Measurements from ENCODE around the gene ADGB. TPM values are rescaled to one million over a fixed set of nuclear protein-coding genes. Genes with fewer than 3 reads are reported as not detected.

The ADGB gene
- polyA plus RNA-seq, 4 donors: 0.31 to 0.72 (median 0.40) TPM

DNA sequence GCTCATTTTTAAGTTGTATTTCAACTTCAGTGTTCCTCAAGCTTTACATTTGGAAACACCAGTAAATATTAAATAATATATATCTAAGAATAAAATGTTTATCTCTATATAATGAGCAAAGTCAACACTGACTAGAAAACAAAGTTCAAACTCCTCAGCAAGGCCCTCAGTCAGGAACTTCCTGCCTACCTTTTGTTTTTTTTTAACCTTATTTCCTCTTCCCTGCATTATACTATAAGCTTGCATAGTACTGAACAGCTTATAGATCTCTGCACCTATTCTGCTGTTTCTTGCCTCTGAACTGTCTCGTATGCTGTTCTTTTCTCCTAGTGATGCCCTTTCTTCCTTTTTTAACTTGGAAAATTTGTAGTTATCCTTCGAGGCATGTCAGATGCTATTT lies 29.6 kb downstream of the ADGB start:
- no peak for DNase-seq (ENCODE audit: low read depth in 4 of 4, low spot score in 3 of 4)

DNA sequence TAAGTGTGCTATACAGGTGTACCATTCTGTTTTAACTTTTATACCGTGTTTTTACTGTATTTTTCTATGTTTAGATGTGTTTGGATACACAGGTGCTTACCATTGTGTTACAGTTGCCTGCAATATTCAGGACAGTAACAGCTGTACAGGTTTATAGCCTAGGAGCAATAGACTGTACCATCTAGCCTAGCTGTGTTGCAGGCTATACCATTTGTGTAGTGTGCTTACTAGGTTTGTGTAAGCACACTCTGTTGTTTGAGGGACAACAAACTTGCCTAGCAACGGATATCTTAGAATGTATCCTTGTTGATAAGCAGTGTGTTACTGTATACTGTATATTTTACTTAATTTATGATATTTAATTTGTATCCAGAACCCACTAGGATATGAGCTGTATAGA lies 35.2 kb downstream of the ADGB start:
- DNase-seq (ENCODE audit: low read depth in 4 of 4, low spot score in 3 of 4): no peak

DNA sequence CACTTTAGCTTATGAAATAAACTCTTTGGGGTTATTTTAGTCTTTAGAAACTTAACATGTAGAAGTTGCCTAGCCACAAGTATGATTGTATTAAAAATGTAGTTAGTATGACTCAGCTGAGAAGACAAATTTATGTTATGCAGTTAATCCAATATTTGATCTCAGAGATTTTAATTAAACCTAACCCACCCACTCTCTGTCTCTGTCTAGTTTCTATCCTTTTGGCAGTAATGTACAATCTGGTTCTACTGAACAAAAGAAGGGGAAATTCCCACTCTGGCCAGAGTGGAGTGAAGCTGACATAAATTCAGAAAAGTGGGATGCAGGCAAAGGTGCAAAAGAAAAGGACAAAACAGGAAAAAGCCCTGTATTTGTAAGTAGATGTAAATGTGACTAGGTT lies 36.4 kb downstream of the ADGB start:
- no peak for DNase-seq (ENCODE audit: low read depth in 4 of 4, low spot score in 3 of 4)

DNA sequence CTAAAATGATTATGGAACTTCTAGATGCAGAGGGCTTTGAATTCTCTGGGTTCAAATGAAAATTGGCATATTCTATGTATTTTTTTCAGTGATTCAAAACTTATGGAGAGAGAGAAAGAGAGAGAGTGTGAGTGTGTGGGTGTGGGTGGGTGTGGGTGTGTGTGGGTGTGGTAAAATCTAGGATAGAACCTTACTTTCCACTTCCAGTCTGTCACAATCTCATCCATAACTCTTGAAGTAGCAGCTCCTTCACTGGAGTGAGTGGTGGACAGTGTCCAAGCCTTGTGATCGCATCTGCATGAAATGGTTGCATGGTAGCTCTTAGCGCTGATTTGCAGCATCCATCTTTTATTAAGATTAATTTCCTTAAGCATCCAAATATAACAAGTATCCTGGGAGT lies 37.7 kb downstream of the ADGB start:
- DNase-seq (ENCODE audit: low read depth in 4 of 4, low spot score in 3 of 4): no peak

DNA sequence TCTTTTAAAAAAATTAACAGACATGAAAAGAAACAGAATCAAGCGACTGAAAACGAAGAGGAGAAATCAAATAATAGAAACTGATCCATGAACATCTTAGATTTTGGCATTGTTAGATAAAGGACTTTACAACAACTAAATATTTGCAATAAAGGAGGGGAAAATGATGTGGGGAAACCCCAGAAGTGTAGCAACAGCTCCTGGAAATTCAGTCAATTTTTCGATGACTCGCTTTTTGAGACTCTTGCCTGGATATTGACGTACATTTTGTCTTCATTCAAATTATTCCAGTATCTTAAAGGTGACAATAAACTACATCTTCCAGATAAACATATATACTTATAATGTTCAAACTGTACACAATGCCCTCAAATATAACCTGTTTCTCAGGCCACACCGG lies 44.1 kb downstream of the ADGB start:
- no peak for DNase-seq (ENCODE audit: low read depth in 4 of 4, low spot score in 3 of 4)

DNA sequence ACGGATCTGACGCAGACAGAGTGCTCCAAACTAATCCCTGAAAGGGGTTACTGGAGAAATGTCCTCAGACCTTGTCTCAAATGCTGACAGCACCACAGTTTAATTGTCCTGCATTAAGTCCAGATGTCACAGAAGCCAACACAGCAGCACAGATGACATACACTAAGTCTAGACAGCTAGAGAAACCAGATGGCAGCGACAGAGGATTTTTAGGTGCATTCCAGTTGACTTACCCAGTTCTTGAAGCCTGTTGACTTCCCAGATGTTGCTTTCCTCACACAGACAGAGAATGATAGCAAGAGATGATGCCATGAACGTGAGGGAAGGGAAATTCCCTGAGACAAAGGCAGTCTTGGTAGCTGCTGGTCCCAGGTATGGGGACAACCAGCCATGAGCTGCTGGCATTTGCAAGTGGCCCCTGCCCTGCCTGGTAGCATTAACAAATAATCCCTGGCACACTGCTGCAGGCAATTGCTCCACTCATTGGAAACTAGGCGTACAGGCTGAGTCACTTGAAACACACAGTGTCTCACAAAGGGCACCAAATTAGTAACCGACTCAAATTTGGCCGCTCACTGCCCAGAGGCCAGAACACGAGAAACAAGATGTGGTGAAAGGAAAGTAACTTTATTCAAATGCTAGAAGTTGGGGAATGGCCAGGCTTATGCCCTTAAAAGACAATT lies 52.2 kb downstream of the ADGB start:
- no peak for DNase-seq (ENCODE audit: low read depth in 4 of 4, low spot score in 3 of 4)

- DNase-seq (ENCODE audit: low read depth in 4 of 4, low spot score in 3 of 4): no peak
Measured at GRCh38 chr6:146651482-146651863, 52.7 kb downstream of the ADGB start.

GRCh38 chr6:146657432-146657831 lies 58.7 kb downstream of the ADGB start:
- DNase-seq (ENCODE audit: low read depth in 4 of 4, low spot score in 3 of 4): no peak

DNA sequence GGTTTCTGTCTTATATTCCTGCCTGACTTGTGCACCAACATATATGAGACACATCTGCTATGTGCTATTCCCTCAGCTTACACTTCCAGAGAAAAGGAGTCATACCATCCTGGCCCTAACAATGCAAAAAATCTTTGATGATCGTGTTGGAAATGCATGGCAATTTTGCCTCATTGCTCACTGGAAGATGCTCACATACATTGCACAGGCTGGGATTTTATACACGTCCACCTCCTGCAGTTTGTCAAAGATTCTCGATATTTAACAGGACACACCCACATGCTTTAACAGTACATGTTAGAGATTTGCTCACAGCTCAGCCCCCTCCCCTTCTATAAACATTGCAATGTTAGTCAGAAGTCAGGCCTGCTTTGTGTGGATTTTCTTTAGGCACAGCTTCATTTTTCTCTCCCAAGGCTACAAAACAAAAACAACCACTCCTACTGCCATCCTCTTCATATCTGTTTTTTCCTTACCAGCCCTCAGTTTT lies 66.1 kb downstream of the ADGB start:
- no peak for DNase-seq (ENCODE audit: low read depth in 4 of 4, low spot score in 3 of 4)

DNA sequence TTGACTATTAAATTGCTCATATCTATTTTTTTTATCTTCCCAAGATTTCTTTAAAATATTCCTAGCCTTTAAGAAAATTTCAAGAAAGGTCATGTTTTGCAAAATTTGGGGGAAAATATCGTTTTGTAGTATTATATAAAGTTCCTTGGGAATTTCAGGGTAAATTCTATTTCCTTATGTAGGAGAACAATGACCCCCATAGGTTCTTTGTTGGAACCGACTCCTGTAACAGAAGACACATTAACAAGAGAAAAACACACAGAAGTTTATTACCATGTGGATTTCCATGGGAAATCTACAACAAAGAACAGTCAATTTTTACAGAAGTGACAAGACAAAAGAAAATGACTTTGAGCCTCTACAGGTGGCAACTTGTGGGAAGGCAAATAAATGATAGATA lies 68.1 kb downstream of the ADGB start:
- DNase-seq (ENCODE audit: low read depth in 4 of 4, low spot score in 3 of 4): no peak

- DNase-seq (ENCODE audit: low read depth in 4 of 4, low spot score in 3 of 4): no peak
Measured at GRCh38 chr6:146670161-146670560, 71.4 kb downstream of the ADGB start.

GRCh38 chr6:146673069-146673468 lies 74.3 kb downstream of the ADGB start:
- DNase-seq (ENCODE audit: low read depth in 4 of 4, low spot score in 3 of 4): no peak

GRCh38 chr6:146679386-146679785 lies 80.6 kb downstream of the ADGB start:
- no peak for DNase-seq (ENCODE audit: low read depth in 4 of 4, low spot score in 3 of 4)

DNA sequence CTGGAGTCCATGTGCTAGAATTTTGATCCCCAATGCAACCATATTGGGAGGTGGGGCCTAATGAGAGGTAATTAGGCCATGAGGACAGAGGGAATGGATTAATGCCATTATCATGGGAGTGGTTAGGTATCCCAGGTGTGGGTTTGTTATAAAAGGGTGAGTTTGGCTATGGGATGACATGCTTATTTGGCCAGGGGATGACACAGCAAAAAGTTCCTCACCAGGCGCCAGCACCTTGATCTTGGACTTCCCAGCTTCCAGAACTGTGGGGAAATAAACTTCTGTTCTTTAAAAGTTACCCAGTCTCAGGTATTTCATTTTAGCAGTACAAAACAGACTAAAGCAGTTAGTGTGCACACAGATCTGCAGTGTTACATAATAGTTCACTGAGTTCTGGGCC lies 84.1 kb downstream of the ADGB start:
- no peak for DNase-seq (ENCODE audit: low read depth in 4 of 4, low spot score in 3 of 4)

DNA sequence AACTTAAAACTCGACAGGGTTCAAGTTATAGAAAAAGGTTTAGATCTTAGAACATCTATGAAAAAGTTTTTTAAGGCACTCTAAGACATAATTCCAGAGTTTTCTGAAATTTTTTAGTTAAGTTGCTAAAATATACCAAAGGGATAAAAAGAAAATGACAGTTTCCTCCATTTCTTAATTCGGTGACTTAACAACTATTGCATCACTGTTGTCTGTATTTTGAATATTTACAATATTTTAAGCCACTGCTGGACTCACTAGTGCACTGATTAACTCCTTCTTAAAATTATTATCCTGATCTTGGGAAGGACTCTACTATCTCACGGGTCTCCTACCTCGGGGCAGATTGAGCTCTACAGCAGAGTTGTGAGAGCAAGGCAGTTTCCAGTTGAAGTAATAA lies 91.0 kb downstream of the ADGB start:
- no peak for DNase-seq (ENCODE audit: low read depth in 4 of 4, low spot score in 3 of 4)

- DNase-seq (ENCODE audit: low read depth in 4 of 4, low spot score in 3 of 4): no peak
Measured at GRCh38 chr6:146693342-146693741, 94.6 kb downstream of the ADGB start.

- no peak for DNase-seq (ENCODE audit: low read depth in 4 of 4, low spot score in 3 of 4)
Measured at GRCh38 chr6:146697921-146698320, 99.1 kb downstream of the ADGB start.

- peak; percentile 62 to 78 (median 74) for DNase-seq (ENCODE audit: low read depth in 4 of 4, low spot score in 3 of 4)
Measured at GRCh38 chr6:146700078-146700686, 101.4 kb downstream of the ADGB start.

DNA sequence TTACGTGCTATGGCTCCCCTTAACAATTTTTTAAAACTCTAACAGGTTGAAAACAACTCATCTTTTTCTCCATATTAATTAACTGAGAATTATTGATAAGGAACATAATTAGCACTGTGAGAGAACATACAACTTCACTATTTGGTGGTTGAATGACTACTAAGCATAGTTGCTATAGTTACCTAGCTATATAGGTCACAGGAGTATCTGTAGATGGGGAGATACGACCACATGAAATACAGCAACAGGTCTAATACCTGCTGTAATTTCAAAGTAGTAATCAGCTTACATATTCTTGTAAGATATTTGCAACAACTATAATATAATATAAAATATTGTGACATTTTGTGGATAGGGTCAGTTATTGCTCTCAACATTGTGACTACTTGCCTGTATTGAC lies 102.9 kb downstream of the ADGB start:
- DNase-seq (ENCODE audit: low read depth in 4 of 4, low spot score in 3 of 4): no peak

DNA sequence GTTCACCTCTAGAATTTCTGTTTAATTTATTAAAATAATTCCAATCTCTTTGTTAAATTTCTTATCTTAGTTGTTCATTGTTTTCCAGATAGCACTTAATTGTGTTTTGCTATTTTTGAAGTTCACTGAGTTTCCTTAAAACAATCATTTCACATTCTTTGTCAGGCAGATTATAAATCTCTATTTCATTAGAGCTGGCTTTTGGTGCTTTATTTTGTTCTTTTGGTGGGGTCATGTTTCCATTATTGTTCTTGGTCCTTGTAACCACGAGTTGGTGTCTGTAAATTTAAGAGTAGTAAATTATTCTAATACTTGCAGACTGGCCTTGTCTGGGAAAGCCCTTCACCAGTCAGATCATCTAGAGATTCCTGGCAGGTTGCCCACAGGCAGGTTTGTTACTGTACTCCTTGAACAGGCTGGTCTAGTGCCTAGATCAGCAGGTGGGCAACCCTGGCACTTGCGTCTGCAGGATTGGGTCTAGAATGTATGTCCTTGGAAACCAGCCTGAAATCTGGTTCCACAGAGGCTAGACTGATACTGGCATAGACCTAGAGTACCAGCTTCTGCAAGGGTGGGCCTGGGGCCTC lies 110.4 kb downstream of the ADGB start:
- DNase-seq (ENCODE audit: low read depth in 4 of 4, low spot score in 3 of 4): no peak

GRCh38 chr6:146719387-146719786 lies 120.6 kb downstream of the ADGB start:
- no peak for DNase-seq (ENCODE audit: low read depth in 4 of 4, low spot score in 3 of 4)

GRCh38 chr6:146739696-146740095 lies 140.9 kb downstream of the ADGB start:
- DNase-seq (ENCODE audit: low read depth in 4 of 4, low spot score in 3 of 4): no peak
